Measurements from ENCODE around the gene MYO7B.

Gene MYO7B

GRCh38 chr2:127622561-127623387 lies 87.3 kb downstream of the MYO7B start:
- Histone ChIP-seq H3K27ac (replicated peaks) (no peak overlapping the region), H3K4me3 (replicated peaks; ENCODE audit: insufficient read depth, low read length) (no peak overlapping the region), H3K27me3 (ENCODE audit: insufficient read depth, poor library complexity, severe bottlenecking) (no peaks in the 10 kb centered on the region)
- no peak for DNase-seq (ENCODE audit: low read depth in 1 of 2, low spot score in 1 of 2)
- no peak for TF ChIP-seq GABPA (IDR thresholded peaks at IDR 0.05; ENCODE audit: low read depth)
- no peak for TF ChIP-seq POLR2AphosphoS5 (IDR thresholded peaks at IDR 0.05; ENCODE audit: low read depth)
- no peak for TF ChIP-seq CTCF (IDR thresholded peaks at IDR 0.05; ENCODE audit: insufficient read depth, low read length)
- TF ChIP-seq SPI1 (IDR thresholded peaks at IDR 0.05; ENCODE audit: borderline replicate concordance, low read depth), result no peak
- TF ChIP-seq REST (IDR thresholded peaks at IDR 0.05; ENCODE audit: insufficient replicate concordance, low read depth), result no peak

- DNase-seq (ENCODE audit: low read depth in 1 of 2, low spot score in 1 of 2), result no peak
- H3K27me3 ChIP-seq (ENCODE audit: insufficient read depth, poor library complexity, severe bottlenecking), result no peaks in the 10 kb centered on the region
- H3K27ac ChIP-seq (replicated peaks), result no peak overlapping the region
- no peak overlapping the region for H3K4me3 ChIP-seq (replicated peaks; ENCODE audit: insufficient read depth, low read length)
- TF ChIP-seq REST (IDR thresholded peaks at IDR 0.05; ENCODE audit: insufficient replicate concordance, low read depth), result no peak
- TF ChIP-seq SPI1 (IDR thresholded peaks at IDR 0.05; ENCODE audit: borderline replicate concordance, low read depth), result no peak
- no peak for TF ChIP-seq GABPA (IDR thresholded peaks at IDR 0.05; ENCODE audit: low read depth)
- TF ChIP-seq POLR2AphosphoS5 (IDR thresholded peaks at IDR 0.05; ENCODE audit: low read depth), result no peak
- TF ChIP-seq CTCF (IDR thresholded peaks at IDR 0.05; ENCODE audit: insufficient read depth, low read length), result no peak
Measured at GRCh38 chr2:127623388-127624319, 88.2 kb downstream of the MYO7B start.

- H3K4me3 ChIP-seq (replicated peaks; ENCODE audit: insufficient read depth, low read length), result no peak overlapping the region
- H3K27ac ChIP-seq (replicated peaks), result no peak overlapping the region
- no peak for DNase-seq (ENCODE audit: low read depth in 1 of 2, low spot score in 1 of 2)
- TF ChIP-seq POLR2AphosphoS5 (IDR thresholded peaks at IDR 0.05; ENCODE audit: low read depth) (no peak), CTCF (IDR thresholded peaks at IDR 0.05; ENCODE audit: insufficient read depth, low read length) (no peak), GABPA (IDR thresholded peaks at IDR 0.05; ENCODE audit: low read depth) (no peak), SPI1 (IDR thresholded peaks at IDR 0.05; ENCODE audit: borderline replicate concordance, low read depth) (no peak), REST (IDR thresholded peaks at IDR 0.05; ENCODE audit: insufficient replicate concordance, low read depth) (no peak)
- H3K27me3 ChIP-seq (ENCODE audit: insufficient read depth, poor library complexity, severe bottlenecking), result no peaks in the 10 kb centered on the region
Measured at GRCh38 chr2:127624320-127624755, 88.9 kb downstream of the MYO7B start.
